HG03575 (cell line): ENCODE results near the gene MORN5.

Experiments
- ATAC-seq: cut with Tn5 transposase; IDR thresholded peaks from one replicate; pipeline ENCODE4 v1.9.1; 2021; ENCODE audit not compliant: unreplicated experiment, insufficient number of reproducible peaks, low FRiP score; ENCODE audit errors: extremely low read depth

Gene MORN5

GRCh38 chr9:122221183-122221811 is 61.6 kb downstream of the MORN5 start:
- no peak for ATAC-seq

GRCh38 chr9:122222791-122223190 is 63.1 kb downstream of the MORN5 start:
- ATAC-seq, result no peak

GRCh38 chr9:122223435-122223834 is 63.7 kb downstream of the MORN5 start:
- ATAC-seq, result no peak

GRCh38 chr9:122225312-122226141 is 65.8 kb downstream of the MORN5 start:
- no peak for ATAC-seq

GRCh38 chr9:122226142-122226757 is 66.5 kb downstream of the MORN5 start:
- ATAC-seq, result no peak

DNA sequence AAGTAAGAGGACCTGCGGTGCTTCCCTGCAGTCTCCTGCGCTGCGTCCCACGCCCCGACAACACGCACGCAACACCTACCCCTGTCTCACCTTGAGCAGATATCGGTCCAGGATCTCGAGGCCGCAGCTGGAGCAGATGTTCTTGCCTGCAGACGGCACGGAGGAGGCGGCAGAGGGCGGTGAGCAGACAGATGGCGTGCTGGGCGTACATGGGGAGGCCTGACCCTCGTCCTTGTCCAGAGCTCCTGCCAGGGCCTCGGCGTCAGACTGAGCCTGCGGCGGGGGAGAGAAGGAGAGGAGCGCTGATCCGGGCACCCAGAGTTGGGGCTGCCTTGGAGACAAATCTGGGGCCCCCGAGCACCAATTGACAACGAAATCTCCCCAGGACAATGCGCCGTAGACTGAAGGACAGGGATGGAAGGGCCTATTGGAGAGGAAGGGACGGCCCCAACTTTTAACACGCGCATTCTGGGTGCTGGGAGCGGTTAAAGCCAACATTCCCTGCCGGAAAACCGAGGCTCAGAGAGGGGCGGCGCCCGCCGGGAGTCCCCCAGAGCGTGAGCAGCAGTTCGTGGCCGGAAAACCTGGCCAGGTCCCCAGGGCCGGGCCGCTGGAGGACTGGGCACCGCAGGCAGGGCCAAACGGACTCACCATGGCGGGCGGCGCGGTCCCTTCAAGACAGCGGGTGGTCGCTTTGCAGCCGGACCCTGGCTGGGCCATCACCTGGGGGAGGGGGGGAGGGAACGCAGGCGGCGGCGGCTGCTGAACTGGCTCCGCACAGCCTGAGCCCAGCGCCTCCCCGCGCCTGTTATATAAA is 67.3 kb downstream of the MORN5 start:
- no peak for ATAC-seq

DNA sequence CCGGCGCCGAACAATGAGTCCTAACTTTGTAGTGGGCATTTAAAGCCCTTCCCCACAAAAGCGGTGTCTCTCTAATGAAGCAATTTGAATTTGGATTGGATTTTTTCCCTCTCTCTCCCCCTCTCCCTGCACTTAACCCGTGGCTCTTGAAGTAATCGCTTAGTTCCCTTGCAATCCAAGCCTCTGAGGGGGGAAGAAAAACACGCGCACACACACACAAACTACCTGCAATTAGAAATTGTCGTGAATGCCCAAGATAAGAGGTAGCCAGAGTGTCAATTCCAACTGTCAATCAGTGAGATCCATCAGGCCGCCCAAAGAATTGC is 67.8 kb downstream of the MORN5 start:
- ATAC-seq, result no peak

GRCh38 chr9:122228191-122228567 is 68.5 kb downstream of the MORN5 start:
- no peak for ATAC-seq

- ATAC-seq, result no peak
Observed at GRCh38 chr9:122228568-122229484, 69.1 kb downstream of the MORN5 start, which contains the start of gene LHX6. LHX6 (minus strand) TSS chr9:122228957; CDS start chr9:122228740, 217 bp downstream.

DNA sequence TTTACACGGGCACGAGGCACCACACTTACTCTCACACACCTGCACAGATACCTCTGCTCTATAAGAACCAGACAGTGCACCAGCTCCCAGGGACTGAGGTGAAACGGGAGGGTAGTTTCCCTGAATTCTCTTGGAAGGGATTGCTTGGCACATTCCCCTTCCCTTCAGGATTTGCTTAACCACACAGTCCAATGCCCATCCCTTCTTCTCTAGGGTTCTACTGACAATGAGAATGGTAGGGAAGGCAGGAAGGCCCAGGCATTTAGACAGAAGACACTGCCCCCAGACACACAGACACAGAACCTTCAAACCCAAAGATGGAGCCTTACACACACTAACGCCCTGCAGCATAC is 69.8 kb downstream of the MORN5 start:
- ATAC-seq, result no peak

- ATAC-seq, result no peak
Observed at GRCh38 chr9:122232796-122233306, 73.1 kb downstream of the MORN5 start.

DNA sequence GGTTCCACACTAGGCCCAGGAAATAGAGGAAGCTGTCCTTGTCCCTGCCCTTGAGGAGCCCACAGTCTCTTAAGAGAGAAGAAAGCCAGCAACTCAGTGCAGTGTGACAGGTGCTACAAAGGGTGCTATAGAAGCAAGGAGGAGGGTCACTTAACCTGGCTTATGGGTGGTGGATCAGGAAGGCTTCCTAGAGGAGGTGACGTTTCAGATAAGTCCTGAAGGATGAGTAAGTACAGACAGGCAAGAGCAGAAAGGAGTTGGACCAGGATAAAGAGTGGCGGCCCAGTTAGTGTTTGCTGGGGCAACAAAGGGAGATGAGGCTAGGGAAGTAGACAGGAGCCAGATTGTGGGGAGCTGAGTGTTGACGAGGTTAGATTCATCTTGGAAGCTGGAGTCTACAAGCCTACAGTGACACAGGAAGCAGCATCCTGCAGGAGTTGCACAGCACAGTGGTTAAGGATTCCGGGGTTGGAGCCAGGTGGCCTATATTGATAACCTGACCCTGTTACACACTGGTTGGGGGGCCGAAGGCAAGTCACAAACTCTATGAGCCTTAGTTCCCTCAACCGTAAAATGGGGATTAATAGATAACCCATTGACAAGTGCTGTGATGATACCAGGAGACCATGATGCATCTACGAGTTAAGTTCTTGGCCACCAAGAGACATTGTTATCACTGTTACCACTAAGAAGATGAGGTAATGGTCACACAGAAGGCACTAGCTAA is 74.5 kb downstream of the MORN5 start:
- no peak for ATAC-seq

GRCh38 chr9:122236681-122237080 is 77.0 kb downstream of the MORN5 start:
- no peak for ATAC-seq

GRCh38 chr9:122239722-122240121 is 80.0 kb downstream of the MORN5 start:
- no peak for ATAC-seq

GRCh38 chr9:122244349-122244748 is 84.6 kb downstream of the MORN5 start:
- no peak for ATAC-seq

GRCh38 chr9:122246666-122247065 is 87.0 kb downstream of the MORN5 start:
- ATAC-seq, result no peak

DNA sequence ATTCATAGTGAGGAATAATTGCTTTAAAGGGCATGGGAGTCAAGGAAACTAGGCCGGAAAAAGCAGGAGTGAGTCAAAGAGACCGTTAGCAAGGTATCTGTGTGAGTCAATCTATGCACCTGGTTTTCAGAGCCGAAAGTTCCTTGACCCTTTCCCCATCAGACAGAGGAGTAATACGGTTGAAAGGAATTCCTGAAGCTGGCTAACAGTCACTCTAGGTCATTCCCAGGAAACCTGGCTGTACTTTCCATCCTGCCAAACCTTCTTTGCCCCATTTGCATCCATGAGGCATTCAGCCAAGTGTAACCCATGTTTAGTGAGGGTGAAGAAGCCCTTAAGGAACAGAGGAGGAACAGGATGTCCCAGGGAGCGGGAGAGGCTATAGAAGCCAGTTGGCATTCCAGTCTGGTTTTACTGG is 88.7 kb downstream of the MORN5 start:
- ATAC-seq, result no peak
